Left lobe of liver (tissue), 2 donors: ENCODE data around the gene FBXL13. TPM values are rescaled to one million over a fixed set of nuclear protein-coding genes. Genes with fewer than 3 reads are reported as not detected.

Experiments used
- ATAC-seq: fragments of 200-7000 bp; cut with Tn5 transposase; one replicate; pipeline ENCODE4 v1.9.1; 2020; ENCODE audit warnings: mild to moderate bottlenecking, moderate library complexity
- DNase-seq: peaks from one replicate; pipeline ENCODE4 v3.0.0-alpha.2; 2020; ENCODE audit warnings: low spot score
- total RNA-seq: library from RNA; stranded (reverse); gene quantifications from one replicate; pipeline ENCODE4 v1.2.1, GENCODE V29; 2021
- donor health status: DM: no; HTN: no; CAD: no; lungs with moderate emphysema.
- donor health status: DM: no; HTN: yes; CAD: no.

FBXL13 gene
- total RNA-seq, 1 donor from 2014 or later, result 0.18 TPM

- ATAC-seq, result no peak
- DNase-seq, result no peak
Measured at GRCh38 chr7:102944241-102944640, 130.4 kb downstream of the FBXL13 start.

DNA sequence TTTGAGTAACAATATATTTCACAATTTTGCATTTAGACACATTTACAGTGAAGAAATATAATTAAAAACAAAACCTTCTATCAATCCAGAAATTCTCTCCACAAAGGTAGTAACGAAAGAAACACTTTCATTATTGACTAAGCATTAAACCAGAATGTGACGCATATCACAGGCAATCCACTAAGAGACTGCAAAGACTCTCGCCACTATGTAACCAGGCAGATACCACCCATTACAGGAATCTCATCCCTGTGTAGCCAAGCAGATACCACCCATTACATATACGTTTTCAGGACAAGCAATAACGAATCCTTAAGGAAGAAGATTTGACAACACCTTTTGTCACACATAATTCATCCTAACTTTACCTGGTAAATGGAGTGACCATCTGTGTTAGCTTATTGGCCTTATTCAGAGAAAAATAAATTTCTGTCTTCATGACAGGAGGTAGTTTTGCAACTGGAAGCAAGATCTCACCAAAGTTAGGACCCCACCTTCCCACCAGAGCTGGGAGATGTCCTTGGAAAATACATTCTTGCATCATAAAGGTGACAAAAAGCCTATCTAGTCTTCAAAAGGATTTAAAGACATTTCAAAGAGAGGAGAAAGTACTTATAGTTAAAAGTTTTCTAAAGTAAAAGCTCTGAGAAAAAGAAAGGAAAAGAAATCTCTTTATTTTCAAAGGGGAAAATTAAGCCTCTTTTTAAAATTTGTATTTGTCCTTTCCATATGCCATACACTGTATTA is 131.0 kb downstream of the FBXL13 start:
- DNase-seq (no peak), ATAC-seq (no peak)

GRCh38 chr7:102942868-102943267 is 131.7 kb downstream of the FBXL13 start:
- ATAC-seq (no peak), DNase-seq (no peak)

DNA sequence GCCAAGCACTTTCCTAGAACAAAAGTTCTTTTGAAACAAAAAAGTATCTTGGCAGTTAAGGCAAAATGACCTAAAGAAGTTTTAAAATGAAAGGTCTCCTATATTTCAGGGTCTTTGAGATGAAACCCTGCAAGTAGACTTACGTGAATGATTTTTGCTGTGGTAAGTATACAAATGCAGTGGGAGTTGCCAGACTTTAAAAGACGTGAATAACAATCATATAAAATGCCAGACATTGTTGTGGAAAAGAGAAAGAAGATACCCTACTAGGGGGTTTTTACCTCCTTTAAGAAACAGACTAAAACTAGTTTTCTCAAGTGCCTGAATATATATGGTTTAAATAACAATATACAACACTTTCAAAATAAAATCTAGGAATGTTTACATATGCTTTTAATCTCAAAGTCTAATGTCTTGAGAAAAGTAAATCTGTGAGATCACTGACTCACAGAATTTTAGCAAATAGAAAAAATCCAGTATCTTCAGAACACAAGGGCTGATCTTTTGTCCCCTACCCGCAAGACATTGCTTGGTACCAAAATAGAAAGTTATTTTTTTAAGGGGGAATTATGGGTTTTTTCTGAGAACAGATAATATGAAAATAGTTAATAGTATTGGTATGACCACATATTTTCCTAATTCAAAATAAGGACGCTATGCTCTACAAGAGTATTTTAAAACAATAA is 132.3 kb downstream of the FBXL13 start:
- ATAC-seq, result no peak
- no peak for DNase-seq

- no peak for DNase-seq
- ATAC-seq, result no peak
Measured at GRCh38 chr7:102938679-102939078, 135.9 kb downstream of the FBXL13 start.

DNA sequence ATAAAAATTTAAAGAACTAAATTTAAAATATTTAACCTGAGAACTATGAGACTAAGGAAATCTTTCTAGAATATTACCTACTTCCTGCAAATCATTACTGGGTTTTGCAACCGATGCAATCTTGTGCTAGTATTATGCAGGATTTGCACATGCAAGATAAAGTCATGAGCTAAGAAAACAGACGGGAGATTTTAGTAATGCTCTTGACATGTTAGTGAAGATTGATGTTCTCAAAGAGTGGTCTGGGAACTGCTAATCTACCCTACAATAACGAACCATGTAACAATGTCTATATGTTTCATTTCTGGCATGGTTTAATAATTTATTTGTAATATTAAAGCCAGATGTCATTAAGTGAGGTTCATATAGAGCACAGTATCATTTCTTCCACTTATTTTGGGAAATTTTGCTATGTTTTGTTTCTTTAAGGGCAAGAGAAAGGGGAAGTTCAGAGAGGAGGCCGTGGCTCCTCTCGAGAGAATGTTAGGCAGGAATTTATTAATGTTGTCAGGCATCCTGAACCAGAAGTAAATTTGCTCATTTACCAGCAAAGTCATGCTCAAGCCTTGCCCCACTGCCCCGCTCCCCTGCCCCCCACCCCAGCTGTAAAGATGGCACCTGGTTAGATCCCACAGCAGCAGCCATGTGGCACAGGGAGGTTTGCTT is 139.0 kb downstream of the FBXL13 start:
- DNase-seq (no peak), ATAC-seq (no peak)

- ATAC-seq, result peak; percentile 34
- DNase-seq, result no peak
Measured at GRCh38 chr7:102934701-102935100, 139.9 kb downstream of the FBXL13 start.

- ATAC-seq (peak; percentile 80), DNase-seq (peak; percentile 48)
Measured at GRCh38 chr7:102934239-102934638, 140.4 kb downstream of the FBXL13 start.

DNA sequence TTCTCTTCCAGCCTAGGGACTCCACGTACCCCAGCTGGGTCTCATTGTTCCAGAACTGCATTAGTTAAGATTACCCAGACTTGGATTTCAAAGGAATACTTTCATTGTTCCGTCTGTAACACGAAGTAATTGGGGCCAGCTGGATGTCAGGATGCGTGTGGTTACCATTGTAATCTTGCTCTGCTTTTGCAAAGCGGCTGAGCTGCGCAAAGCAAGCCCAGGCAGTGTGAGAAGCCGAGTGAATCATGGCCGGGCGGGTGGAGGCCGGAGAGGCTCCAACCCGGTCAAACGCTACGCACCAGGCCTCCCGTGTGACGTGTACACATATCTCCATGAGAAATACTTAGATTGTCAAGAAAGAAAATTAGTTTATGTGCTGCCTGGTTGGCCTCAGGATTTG is 140.8 kb downstream of the FBXL13 start:
- peak; percentile 44 for ATAC-seq
- no peak for DNase-seq

DNA sequence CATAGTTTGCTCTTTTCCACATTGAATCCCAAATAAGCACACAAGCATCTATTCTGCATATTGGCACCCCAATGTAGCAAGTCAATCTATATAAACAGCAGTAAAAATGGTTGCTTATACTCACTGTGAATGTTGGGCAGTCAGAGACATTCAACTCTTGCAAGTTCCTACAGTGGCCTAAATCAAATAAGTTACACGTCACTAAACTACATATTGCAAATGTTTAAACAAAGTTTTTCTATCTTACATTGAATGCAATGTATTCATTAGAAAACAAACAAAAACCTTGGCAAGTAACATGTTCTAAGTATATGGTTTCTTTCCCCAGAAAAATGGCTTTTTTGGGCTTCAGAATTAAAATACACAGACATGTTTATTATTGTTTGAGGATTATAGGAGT is 142.8 kb downstream of the FBXL13 start:
- DNase-seq, result no peak
- ATAC-seq, result no peak

GRCh38 chr7:102927312-102927933 is 147.2 kb downstream of the FBXL13 start:
- no peak for DNase-seq
- ATAC-seq, result no peak

DNA sequence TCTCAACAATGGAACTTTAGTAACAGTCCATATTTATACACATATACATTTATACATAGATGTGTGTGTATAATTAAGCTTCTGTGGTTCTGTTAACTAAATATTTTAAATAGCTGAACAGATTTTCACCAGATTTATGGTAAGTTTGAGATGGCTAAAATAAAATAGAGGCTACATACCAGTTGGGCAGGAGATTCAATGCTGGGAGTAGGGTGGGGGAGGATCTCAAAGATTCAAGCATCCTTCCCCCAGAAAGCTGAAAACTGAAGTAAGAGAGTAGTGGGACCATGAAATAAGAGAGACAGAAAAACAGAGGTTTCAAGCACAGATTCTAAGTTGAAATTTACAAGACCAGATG is 147.8 kb downstream of the FBXL13 start:
- DNase-seq, result no peak
- ATAC-seq, result no peak

DNA sequence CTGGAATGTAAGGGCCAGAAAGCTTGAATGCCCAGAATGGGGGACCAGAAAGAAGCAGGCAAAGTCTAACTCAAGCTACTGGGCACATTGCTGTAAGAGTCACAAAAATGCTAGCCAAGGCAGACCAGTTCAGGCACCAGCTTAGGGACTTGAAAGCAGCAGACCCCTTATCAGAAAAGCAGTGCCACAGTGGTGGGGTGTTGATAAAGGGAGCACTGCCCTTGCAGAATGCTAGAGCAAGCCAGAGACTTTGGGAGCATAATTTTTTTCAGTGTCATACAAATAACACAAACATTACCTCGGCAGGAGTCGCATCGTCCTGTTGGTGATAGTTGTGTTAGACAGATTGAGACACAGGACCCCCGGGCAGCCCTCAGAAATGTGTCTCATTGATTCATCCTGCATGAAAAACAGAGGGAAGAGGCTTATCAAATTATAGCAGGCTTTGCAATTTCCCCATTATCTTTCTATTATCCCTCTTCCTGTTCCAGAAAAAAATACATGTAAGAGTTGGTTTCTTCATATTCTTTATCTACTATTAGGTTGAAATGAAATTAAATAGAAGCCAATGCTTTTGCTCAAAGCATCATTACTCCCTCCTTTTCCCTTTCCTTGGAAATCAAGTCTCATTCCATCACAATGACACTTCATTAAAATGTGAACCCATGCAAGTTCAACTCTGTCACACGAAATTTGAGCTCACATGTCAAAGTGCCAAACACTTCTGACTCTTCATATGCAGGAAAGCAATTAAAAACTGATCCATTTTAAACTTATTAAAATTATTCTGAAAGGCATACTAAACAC is 148.4 kb downstream of the FBXL13 start:
- ATAC-seq (no peak), DNase-seq (no peak)

GRCh38 chr7:102918845-102919244 is 155.8 kb downstream of the FBXL13 start:
- ATAC-seq (no peak), DNase-seq (no peak)

DNA sequence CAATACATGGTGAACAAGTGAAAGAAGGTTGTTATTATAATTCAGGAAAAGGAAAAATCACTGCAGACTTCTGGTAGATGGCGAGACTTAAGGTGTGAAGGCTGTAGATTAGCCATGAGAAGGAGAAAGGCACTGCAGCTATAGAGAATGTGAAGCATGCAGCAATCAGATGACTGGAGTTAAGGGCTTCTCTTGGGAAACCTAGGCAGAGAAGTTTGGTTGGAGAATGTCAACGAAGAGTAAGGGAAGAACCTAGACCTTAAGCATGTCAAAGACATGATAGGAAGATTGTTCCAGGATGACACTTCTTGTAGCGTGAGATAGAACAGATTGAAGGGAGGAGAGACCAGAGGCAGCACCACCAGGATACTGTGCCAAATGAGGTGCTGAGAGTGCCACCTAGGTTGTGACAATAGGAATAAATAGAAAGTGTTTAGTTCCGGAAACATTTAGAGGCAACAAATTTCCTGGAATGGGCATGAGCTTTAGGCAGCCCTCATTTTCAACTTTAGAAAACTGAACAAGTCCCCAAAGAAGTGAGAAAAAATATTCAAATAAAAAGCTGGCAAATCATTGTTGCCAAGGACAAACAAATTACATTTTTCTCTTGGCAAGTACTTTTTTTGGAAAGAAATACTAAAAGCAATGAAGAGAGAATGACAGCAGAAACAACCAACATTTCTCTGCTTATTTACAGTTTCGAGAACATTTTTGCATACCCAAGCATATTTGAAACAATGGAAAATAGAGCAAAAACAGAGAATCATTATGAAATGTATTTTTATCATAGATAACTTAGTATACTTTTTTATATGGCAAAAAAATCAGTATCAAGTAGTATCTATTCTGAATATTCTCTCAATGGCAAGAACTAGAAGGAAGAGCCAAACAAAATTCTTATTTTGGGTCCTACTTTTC is 156.9 kb downstream of the FBXL13 start:
- peak; percentile 28 for ATAC-seq
- no peak for DNase-seq

GRCh38 chr7:102916881-102917280 is 157.7 kb downstream of the FBXL13 start:
- no peak for ATAC-seq
- DNase-seq, result no peak

DNA sequence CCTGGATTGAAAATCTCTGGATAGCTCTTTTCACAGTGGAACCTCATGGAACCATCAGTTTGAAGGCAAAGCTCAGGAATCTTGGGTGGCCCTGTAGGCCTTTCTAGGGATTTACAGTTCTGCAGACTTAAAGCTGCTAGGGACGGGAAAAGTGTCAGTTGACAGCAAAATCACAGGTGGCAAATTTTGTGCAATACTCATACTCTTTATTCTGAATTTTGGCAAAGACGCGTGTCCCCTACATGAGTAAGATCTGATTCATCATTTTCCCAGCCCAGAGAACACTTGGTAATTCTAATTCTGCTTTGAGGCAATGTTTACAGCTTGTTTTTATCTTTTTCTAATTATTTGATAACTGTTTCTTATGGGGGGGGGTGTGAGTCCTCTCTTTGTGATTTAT is 158.2 kb downstream of the FBXL13 start:
- ATAC-seq (no peak), DNase-seq (no peak)

DNA sequence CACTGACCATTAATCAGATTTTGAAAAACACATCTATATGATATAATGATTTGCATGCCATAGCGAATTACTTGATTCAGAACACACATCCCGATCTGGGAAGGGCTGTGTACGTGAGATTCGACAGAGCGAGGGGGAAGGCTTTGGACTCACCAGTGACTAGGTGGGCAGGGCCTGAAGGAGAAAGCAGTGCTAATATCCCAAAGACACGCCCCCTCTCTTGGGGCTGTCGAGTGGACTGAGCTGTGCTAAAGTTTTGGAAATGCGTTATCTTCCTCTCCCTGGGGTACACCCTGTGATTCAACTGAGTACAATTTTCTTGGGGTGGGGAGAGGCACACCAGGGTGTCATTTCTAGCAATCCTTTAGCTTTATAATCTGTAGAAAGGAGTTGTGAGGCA is 160.0 kb downstream of the FBXL13 start:
- DNase-seq, result no peak
- ATAC-seq, result peak; percentile 37

GRCh38 chr7:102913826-102914225 is 160.8 kb downstream of the FBXL13 start:
- no peak for DNase-seq
- no peak for ATAC-seq

GRCh38 chr7:102912742-102913141 is 161.9 kb downstream of the FBXL13 start, which contains the start of gene LRRC17:
TSS of gene LRRC17 (plus strand) at chr7:102913000. CDS start at chr7:102933914, 20,914 bp downstream.
- DNase-seq, result no peak

More at GRCh38 chr7:102912742-102913141, 161.9 kb downstream of the FBXL13 start, which contains the start of gene LRRC17:
- ATAC-seq, result no peak
